BE2C (cell line): ENCODE data around the gene PRSS21.

Experiments used
- DNase-seq: peaks from one replicate; pipeline ENCODE4 v3.0.0-alpha.2; 2020
- H3K27me3 ChIP-seq: fragments of 250-450 bp; sonication (Bioruptor Pico); 2 replicates; pipeline ENCODE4 v1.5.1; 2020; ENCODE audit warnings: mild to moderate bottlenecking
- H3K36me3 ChIP-seq: fragments of 250-450 bp; sonication (Bioruptor Pico); 2 replicates; pipeline ENCODE4 v1.5.1; 2020; ENCODE audit warnings: mild to moderate bottlenecking
- H3K4me1 ChIP-seq: fragments of 250-450 bp; sonication (Bioruptor Pico); 2 replicates; pipeline ENCODE4 v1.5.1; 2020
- H3K4me3 ChIP-seq: 2 replicates; pipeline ENCODE4 v1.5.1; 2011; ENCODE audit warnings: low read depth, low read length
- H3K9me3 ChIP-seq: fragments of 250-450 bp; sonication (Bioruptor Pico); 2 replicates; pipeline ENCODE4 v1.5.1; 2020
- CTCF ChIP-seq: IDR thresholded peaks from 2 replicates; pipeline ENCODE4 v1.5.1; 2012; ENCODE audit warnings: mild to moderate bottlenecking, low read depth, low read length

PRSS21 gene

GRCh38 chr16:2826591-2827373 lies 9.7 kb downstream of the PRSS21 start:
- Histone ChIP-seq H3K4me1 (no peaks in the 10 kb centered on the region), H3K4me3 (no peak overlapping the region), H3K9me3 (no peaks in the 10 kb centered on the region), H3K36me3 (no peaks in the 10 kb centered on the region), H3K27me3 (no peaks in the 10 kb centered on the region)
- DNase-seq, result no peak
- no peak for TF ChIP-seq CTCF

DNA sequence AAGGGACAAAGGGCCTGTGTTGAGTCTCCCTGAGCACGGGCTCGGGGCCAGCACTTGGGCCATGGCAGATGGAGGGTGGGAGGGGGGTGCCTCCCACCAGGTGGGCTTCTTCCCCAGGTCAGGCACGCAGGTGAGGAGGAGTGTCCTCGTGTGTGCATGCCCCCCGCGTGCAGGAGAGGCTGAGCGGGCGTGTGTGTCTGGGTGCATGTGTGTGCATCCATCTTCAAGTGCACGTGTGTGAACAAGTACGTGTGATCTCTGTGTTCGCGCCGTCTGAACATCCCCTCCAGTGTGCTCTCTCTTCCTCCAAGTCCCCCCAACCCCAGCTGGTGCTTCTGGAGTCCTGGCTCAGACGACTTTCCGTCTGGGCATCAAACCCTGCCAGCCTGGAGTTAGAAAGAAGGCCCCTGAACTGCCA lies 10.3 kb downstream of the PRSS21 start:
- no peaks in the 10 kb centered on the region for H3K27me3 ChIP-seq
- no peaks in the 10 kb centered on the region for H3K9me3 ChIP-seq
- no peaks in the 10 kb centered on the region for H3K36me3 ChIP-seq
- H3K4me3 ChIP-seq, result no peak overlapping the region
- DNase-seq, result no peak
- no peaks in the 10 kb centered on the region for H3K4me1 ChIP-seq
- TF ChIP-seq CTCF, result no peak

DNA sequence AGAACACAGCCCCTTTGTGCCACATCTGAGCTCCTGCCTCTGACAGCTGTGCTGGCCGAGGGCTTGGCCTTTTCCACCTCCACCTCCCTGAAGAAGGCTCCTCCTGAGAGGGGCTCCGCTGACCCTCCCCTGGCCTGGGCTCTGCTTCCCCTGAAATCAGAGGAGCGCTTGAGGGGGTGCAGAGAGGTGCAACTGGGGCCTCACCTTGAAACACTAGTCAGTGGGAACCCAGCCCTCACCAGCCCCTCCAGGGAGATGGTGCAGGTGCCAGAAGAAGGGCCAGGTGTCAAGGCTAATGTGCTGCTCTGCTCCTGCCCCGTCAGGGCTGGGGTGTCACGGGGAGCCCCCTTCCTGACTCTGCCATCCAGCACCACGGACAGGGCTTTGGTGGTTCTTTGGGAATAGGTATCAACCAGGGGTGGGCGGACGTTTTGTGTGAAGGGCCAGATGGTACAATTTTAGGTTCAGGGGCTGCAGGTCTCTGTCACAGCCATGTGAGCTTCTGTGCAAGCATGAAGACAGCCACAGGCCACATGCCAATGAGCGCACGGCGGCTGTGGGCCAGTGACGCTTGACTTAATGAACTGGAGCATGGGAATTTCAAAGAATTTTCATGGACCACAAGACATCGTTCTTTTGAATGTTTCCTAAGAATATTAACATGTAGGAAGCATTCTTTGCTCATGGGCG lies 10.9 kb downstream of the PRSS21 start:
- H3K9me3 ChIP-seq, result no peaks in the 10 kb centered on the region
- DNase-seq, result no peak
- no peak overlapping the region for H3K4me3 ChIP-seq
- no peak for TF ChIP-seq CTCF
- no peaks in the 10 kb centered on the region for H3K36me3 ChIP-seq
- no peaks in the 10 kb centered on the region for H3K27me3 ChIP-seq
- H3K4me1 ChIP-seq, result no peaks in the 10 kb centered on the region

DNA sequence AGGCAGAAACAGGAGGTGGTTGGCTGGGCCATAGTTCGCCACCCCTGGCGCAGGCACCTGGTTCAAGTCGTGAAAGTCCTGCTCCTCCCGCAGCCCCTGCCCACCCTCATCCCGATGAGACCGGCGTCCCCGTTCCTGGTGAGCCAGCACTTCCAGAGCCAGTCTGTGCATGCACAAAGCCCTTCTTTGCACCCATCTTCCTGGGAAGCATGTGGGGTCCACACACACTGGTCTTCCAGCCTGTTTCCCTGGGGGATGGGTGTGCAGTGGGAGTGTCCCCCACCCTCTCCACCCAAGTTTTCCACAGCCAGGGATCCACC lies 11.4 kb downstream of the PRSS21 start:
- no peaks in the 10 kb centered on the region for H3K4me1 ChIP-seq
- H3K36me3 ChIP-seq, result no peaks in the 10 kb centered on the region
- no peak for DNase-seq
- no peak overlapping the region for H3K4me3 ChIP-seq
- no peaks in the 10 kb centered on the region for H3K9me3 ChIP-seq
- no peak for TF ChIP-seq CTCF
- H3K27me3 ChIP-seq, result no peaks in the 10 kb centered on the region

DNA sequence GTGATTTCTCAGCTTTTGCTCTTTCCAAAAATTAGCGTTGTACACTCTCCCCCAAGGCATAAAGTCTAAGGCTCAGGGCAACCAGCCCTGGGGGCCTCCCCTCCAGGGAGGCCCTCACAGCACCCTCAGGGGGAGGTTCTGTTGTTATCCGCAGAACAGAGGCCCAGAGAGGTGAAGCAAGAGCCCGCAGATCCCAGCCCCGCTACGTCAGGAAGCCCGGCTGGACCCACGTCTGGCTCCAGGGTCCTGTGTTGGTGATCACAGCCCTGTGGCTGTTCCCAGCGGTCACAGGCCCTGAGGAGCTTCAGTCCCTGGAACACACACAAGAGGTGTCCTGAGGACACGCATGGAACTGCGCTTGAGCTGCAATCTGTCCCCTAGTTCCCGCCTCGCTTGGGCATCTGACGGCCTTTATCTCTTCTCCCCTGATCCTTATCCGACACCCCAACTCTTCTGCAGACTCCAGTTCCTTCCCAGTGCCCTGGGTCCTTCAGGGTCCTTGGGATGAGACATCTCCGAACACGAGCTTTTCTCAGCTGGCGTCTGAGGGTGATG lies 11.9 kb downstream of the PRSS21 start:
- TF ChIP-seq CTCF, result no peak
- H3K9me3 ChIP-seq, result no peaks in the 10 kb centered on the region
- H3K4me3 ChIP-seq, result no peak overlapping the region
- no peaks in the 10 kb centered on the region for H3K4me1 ChIP-seq
- DNase-seq, result no peak
- no peaks in the 10 kb centered on the region for H3K27me3 ChIP-seq
- H3K36me3 ChIP-seq, result no peaks in the 10 kb centered on the region
